Measurements from ENCODE around the gene TPRKB.
"Not testable (repeated sequence)": the region's sequence is repeated elsewhere in the genome, so short reads cannot be mapped to it uniquely, and the experiment has no call there.

The TPRKB gene

DNA sequence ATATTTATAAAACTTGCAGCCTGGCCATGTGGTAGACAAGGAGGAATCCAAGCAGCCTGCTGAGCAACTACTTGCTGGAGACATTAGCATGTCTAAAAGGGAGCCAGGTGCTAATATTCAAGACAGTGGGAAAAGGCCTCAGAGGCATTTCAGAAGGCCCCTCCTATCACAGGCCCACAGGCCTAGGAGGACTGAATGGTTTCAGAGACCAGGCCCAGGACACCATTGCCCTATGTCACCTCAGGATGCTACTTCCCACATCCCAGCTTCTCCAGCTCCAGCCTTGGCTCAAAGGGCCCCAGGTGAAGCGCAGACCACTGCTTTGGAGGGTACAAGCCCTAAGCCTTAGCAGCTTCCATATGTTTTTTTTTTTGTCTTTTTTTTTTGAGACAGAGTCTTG is 39.0 kb downstream of the TPRKB start:
- DNase-seq = no peak

DNA sequence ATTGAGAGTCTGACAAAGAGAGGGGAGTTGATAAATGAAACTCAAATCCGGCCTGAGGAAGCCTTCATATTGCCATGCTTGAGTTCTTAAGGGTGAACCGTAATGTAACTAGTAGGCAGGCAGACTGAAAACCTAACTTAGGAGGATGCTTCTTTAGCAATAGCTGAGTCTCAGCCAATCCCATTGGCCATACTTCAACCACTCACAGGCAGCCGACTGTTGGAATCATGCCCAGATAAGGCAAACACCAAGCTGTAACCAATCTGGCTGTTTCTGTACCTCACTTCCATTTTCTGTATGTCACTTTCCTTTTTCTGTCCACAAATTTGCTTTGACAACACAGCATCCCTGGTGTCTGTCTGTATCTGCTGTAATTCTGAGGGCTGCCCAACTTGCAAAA is 39.5 kb downstream of the TPRKB start:
- no peak for DNase-seq

DNA sequence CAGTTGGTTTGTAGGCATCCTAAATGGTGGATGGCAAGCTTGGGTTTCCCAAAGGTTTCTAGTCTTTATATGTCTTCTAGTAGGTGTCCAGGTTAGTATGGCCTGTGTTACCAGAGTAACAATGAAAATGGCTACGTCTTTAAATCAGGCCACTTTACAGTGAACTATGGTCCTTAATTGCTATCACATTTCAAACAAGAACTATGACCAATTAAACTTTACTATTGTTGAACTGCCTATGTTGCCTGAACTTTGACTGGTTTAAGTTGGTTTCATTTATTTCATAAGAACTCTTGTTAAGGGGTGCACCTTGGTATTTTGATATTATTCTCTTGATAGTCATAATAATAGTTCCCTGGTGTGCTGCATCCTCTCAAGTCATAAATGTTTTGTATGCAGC is 40.2 kb downstream of the TPRKB start:
- not testable (repeated sequence) for DNase-seq

DNA sequence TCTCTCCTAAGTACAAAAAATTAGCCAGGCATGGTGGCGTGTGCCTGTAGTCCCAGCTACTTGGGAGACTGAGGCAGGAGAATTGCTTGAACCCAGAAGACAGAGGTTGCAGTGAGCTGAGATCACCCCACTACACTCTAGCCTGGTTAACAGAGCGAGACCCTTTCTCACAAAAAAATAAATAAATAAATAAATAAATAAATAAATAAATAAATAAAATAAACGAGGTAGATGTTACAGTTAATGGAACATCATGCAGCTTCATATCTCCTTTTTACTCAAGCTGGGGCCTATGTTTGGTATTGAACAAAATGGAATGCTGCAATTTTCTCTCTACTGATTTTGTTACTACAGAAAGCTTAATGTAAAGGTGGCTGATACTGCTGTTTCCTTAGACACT is 40.6 kb downstream of the TPRKB start:
- DNase-seq = not testable (repeated sequence)

DNA sequence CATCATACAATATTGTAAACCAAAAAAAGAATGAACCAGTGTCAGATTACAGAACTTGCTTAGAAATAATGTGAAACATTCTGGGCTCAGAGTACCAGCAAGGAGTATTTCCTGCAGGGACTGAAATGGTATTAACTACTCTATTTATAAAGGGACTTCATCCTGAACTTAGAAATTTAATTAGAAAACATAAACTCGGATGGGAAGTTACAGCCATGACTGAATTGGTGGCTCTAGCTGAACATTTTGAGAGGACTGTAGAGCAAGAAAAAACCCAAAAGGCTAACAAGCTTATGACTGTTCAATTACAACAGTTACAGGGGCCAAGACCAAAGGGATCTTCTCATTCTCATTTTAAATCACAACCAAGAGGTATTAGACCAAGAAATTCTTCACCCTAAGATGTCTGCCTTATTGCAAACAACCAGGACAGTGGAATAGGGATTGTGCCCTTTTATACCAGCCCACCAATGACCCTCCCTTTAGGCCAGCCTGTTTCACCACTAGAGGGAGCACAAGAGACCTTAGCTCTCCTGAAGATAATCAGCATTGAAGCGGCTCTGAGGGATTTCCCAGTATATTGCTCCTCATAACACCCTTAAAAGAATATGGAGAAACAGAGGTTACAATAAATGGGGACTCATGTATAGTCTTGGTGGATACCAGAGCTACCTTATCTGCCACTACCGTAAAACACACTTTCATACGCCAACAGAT is 46.6 kb downstream of the TPRKB start:
- peak; percentile 6 for DNase-seq

DNA sequence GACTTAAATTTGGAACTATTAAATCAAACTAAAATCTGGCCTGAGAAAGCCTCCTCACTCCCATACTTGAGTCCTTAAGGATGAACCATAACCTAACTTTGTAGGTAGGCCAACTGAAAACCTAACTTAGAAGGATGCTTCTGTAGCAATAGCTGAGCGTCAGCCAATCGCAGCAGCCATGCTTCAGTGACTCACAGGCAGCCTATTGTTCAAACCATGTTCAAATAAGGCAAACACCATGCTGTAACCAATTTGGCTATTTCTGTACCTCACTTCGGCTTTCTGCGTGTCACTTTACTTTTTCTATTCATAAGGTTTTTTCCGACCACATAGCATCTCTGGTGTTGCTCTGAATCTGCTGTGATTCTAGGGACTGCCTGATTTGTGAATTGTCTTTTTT is 48.7 kb downstream of the TPRKB start:
- not testable (repeated sequence) for DNase-seq

DNA sequence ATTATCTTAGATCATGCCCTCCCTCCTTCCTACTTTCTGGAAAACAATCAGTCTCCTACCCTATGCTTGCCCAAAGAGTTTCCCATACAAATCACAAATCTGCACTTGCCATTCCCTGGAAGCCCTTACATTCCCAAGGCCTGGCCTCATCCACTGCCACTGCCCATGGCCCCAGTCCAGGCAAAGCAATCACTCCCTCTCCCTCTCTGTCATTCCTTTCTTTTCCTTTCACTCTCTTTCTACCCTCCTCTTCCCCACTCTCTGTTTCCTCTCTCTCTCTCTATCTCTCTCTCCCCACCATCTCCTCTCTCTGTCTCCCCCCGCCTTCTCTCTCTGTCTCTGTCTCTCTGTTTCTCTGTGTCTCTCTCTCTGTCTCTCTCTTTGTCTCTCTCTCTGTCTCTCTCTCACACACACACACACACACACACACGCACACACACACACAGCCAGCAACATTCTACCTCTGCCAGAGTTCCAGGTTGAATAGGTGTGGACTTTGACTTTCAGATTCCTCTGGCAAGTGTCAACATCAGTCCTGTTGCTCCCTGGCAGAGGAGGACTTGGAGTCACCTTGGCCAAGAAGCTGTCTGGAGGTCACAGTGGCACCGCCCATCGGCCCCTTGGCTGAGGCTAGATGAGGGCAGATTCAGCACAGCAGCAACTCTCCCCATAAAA is 51.2 kb downstream of the TPRKB start:
- no peak for DNase-seq

DNA sequence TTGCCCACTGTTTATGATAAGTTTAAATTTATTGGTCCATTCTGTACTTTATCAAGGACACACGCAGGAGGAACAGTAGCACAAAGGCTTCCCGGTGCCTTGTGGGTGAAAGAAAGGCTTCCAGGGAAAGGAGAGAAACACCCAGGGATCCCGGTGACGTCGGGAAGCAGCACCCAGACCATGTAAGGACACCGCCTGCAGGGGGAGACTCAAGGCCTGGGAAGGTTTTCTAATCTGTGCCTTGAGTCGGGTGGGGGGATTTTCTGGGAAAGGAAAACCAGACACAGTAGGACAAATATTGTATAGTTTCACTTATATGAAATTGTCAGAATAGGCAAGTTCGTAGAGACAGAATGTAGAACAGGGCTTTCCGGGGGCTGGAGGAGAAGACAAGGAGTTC is 52.2 kb downstream of the TPRKB start:
- DNase-seq = not testable (repeated sequence)

DNA sequence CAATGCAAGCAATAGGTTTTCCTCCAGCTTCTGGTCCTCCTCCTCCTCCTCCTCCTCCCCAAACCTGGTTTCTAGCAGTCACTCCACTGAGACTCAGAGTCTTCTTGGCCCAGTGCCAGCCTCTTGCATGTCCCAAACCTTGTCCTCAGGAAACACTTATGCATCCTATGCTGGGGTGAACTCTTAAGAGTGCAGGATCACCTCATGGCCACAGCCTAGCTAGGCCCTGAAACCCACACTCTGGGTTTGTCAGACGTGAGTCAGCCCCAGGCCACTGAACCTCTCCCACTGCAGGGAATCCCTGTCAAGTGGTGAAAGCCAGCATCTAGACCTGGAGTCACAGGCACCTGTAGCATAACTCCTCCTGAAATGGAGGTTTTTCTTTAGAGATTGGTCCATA is 52.8 kb downstream of the TPRKB start:
- DNase-seq = not testable (repeated sequence)

DNA sequence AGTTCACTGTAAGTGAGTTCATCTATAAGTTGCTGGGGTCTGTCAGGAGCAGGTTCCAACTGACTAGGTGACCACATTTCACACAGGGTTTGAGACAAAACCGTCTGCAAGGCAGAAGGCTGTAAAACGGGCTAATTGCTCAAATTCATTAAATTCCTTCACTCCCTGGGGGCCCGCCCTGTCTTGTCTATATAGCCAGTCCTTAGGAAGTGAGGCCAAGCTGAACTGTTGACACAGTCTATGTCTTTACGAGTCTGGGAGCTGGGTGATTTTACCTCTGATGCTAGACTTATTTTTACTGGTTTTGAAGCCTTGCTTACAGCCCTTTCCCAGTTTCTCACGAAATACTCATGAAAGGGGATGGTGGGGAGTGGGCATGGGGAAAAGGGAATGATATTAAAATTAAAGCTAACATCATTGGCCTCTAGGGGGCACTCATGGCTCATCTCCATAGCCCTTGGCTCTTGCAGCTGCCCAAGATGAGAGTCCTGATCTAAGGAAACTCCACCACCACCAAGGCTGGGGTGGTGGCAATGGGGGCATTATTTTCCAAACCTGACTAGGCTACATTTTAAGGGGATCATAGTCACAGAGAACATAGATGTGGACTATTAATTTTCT is 57.1 kb downstream of the TPRKB start:
- DNase-seq = not testable (repeated sequence)

Measured in stimulated activated CD4-positive, alpha-beta T cell treated with anti-CD3 and anti-CD28 coated beads, Interleukin-12 subunit alpha, Interleukin-12 subunit beta, amount 100 ng/mL, for 4 hours (primary cell).